DND-41 (cell line): Measurements from ENCODE around the gene CLDN15.
"Not testable (repeated sequence)": the region's sequence is repeated elsewhere in the genome, so short reads cannot be mapped to it uniquely, and the experiment has no call there.

Experiments used
- ATAC-seq: fragments of 200-7000 bp; cut with Tn5 transposase; 3 replicates; pipeline ENCODE4 v1.9.1; 2021; ENCODE audit warnings: low read depth; ENCODE audit not compliant: insufficient read depth
- DNase-seq: peaks from one replicate; pipeline ENCODE4 v3.0.0-alpha.2; 2020
- H2AFZ ChIP-seq: 2 replicates; pipeline ENCODE4 v1.6.0; 2012; ENCODE audit warnings: low read depth, low read length
- H3K27ac ChIP-seq: 2 replicates; pipeline ENCODE4 v1.5.1; 2012; ENCODE audit warnings: low read length, inconsistent platforms
- H3K27me3 ChIP-seq: fragments of 200-600 bp; sonication (generic); 2 replicates; pipeline ENCODE4 v1.6.0; 2012; ENCODE audit warnings: low read length, mild to moderate bottlenecking, inconsistent platforms; ENCODE audit not compliant: insufficient read depth, poor library complexity
- H3K36me3 ChIP-seq: 2 replicates; pipeline ENCODE4 v1.5.1; 2012; ENCODE audit warnings: low read length, inconsistent platforms; ENCODE audit not compliant: insufficient read depth
- H3K4me1 ChIP-seq: 2 replicates; pipeline ENCODE4 v1.5.1; 2012; ENCODE audit warnings: mild to moderate bottlenecking, low read length; ENCODE audit not compliant: insufficient read depth
- H3K4me2 ChIP-seq: 2 replicates; pipeline ENCODE4 v1.6.0; 2012; ENCODE audit warnings: mild to moderate bottlenecking, moderate library complexity, low read length, inconsistent platforms; ENCODE audit not compliant: insufficient read depth
- H3K4me3 ChIP-seq, 2 experiments: fragments of 200-600 bp in 1 of 2; shearing (Covaris generic) in 1 of 2; 2 replicates each; pipeline ENCODE4 v1.5.1; 2012 to 2016; ENCODE audit warnings: inconsistent platforms in 2 of 2, low read length in 2 of 2, mild to moderate bottlenecking in 2 of 2, low read depth in 1 of 2, moderate library complexity in 1 of 2
- H3K79me2 ChIP-seq: 2 replicates; pipeline ENCODE4 v1.6.0; 2012; ENCODE audit warnings: low read length, inconsistent platforms; ENCODE audit not compliant: insufficient read depth
- H3K9ac ChIP-seq: 2 replicates; pipeline ENCODE4 v1.6.0; 2012; ENCODE audit warnings: low read depth, mild to moderate bottlenecking, inconsistent platforms, low read length, moderate library complexity
- H3K9me3 ChIP-seq: 2 replicates; pipeline ENCODE4 v1.5.1; 2012; ENCODE audit warnings: low read length, moderate library complexity, mild to moderate bottlenecking, inconsistent platforms; ENCODE audit not compliant: insufficient read depth, severe bottlenecking
- H4K20me1 ChIP-seq: 2 replicates; pipeline ENCODE4 v1.6.0; 2012; ENCODE audit warnings: low read length; ENCODE audit not compliant: insufficient read depth
- EZH2 ChIP-seq: IDR thresholded peaks from 3 replicates; pipeline ENCODE4 v1.6.1; 2012; ENCODE audit warnings: borderline replicate concordance, low read depth, mild to moderate bottlenecking, moderate library complexity, low read length, inconsistent platforms; ENCODE audit not compliant: severe bottlenecking
- TF ChIP-seq, protein P1 (sequence below): IDR thresholded peaks from 2 replicates; pipeline ENCODE4 v1.5.1; 2012; ENCODE audit warnings: borderline replicate concordance, low read length, moderate library complexity, mild to moderate bottlenecking; ENCODE audit not compliant: poor library complexity, severe bottlenecking; ENCODE audit errors: extremely low read depth

CLDN15 gene

DNA sequence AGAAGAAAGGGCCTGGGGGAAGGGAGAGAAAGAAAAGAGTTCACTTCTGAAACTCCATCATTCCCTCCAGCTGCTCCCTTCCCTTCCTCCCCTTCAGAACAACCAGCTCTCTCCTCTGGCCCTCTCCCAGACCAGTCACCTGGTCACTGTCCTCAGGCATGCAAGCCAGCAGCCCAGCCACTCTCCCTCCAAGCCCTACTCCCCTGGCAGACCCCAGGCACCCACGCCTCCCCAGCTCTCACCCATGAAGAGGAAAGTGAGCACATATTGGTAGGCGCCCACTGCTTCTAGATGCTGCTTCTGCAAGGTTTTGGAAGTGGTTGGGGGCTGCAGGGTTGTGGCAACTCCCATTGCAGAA is 37.1 kb downstream of the CLDN15 start:
- Histone ChIP-seq H3K4me2 (no peak overlapping the region), H3K9ac (no peak overlapping the region), H3K79me2 (no peaks in the 10 kb centered on the region), H3K27me3 (no peaks in the 10 kb centered on the region), H3K4me1 (no peaks in the 10 kb centered on the region), H3K9me3 (no peaks in the 10 kb centered on the region), H4K20me1 (no peaks in the 10 kb centered on the region), H3K4me3 (no peak overlapping the region), H3K36me3 (no peaks in the 10 kb centered on the region), H2AFZ (no peak overlapping the region), H3K27ac (no peak overlapping the region)
- ATAC-seq, result no peak
- DNase-seq, result no peak
- TF ChIP-seq, protein P1, sequence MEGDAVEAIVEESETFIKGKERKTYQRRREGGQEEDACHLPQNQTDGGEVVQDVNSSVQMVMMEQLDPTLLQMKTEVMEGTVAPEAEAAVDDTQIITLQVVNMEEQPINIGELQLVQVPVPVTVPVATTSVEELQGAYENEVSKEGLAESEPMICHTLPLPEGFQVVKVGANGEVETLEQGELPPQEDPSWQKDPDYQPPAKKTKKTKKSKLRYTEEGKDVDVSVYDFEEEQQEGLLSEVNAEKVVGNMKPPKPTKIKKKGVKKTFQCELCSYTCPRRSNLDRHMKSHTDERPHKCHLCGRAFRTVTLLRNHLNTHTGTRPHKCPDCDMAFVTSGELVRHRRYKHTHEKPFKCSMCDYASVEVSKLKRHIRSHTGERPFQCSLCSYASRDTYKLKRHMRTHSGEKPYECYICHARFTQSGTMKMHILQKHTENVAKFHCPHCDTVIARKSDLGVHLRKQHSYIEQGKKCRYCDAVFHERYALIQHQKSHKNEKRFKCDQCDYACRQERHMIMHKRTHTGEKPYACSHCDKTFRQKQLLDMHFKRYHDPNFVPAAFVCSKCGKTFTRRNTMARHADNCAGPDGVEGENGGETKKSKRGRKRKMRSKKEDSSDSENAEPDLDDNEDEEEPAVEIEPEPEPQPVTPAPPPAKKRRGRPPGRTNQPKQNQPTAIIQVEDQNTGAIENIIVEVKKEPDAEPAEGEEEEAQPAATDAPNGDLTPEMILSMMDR, result no peak
- no peak for TF ChIP-seq EZH2

DNA sequence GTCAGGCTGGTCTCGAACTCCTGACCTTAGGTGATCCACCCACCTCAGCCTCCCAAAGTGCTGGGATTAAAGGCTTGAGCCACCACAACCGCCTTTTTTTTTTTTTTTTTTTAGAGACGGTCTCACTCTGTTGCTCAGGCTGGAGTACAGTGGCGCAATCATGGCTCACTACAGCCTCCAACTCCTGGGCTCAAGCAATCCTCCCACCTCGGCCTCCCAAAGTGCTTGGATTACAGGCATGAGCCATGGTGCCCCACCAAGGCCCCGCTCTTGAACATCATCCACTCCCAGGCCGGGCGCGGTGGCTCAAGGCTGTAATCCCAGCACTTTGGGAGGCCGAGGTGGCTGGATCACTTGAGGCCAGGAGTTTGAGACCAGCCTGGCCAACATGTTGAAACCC is 38.1 kb downstream of the CLDN15 start:
- not testable (repeated sequence) for DNase-seq, H3K9ac ChIP-seq, H3K4me3 ChIP-seq, H3K4me1 ChIP-seq, H2AFZ ChIP-seq, H3K27ac ChIP-seq, H3K4me2 ChIP-seq, H4K20me1 ChIP-seq, H3K9me3 ChIP-seq, H3K27me3 ChIP-seq, H3K79me2 ChIP-seq, H3K36me3 ChIP-seq, ATAC-seq

DNA sequence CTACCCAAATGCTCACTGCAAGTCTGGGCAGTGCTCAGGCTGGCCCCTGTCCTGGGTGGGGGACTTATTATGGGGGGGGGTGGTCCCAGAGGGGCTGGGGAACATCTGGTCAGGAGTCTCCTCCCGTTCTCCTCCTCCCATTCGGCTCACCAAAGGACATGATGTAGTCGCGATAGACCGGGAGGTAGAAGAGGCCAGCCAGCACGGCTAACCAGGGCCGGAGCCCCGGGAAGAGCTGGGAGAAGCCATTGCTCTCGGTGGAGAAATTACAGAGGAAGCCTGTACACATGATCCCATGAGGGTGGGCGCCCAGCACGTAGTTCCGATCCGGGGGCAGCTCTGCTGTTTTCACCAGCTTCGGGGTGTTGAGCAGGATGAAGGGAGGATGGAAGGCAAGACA is 39.1 kb downstream of the CLDN15 start:
- Histone ChIP-seq H3K4me2 (no peak overlapping the region), H3K27me3 (no peaks in the 10 kb centered on the region), H3K4me3 (no peak overlapping the region), H3K36me3 (no peaks in the 10 kb centered on the region), H2AFZ (no peak overlapping the region), H4K20me1 (no peaks in the 10 kb centered on the region), H3K27ac (no peak overlapping the region), H3K79me2 (no peaks in the 10 kb centered on the region), H3K9ac (no peak overlapping the region), H3K4me1 (no peaks in the 10 kb centered on the region), H3K9me3 (no peaks in the 10 kb centered on the region)
- DNase-seq (no peak), ATAC-seq (no peak)
- TF ChIP-seq EZH2, result no peak
- TF ChIP-seq, protein P1, result no peak

DNA sequence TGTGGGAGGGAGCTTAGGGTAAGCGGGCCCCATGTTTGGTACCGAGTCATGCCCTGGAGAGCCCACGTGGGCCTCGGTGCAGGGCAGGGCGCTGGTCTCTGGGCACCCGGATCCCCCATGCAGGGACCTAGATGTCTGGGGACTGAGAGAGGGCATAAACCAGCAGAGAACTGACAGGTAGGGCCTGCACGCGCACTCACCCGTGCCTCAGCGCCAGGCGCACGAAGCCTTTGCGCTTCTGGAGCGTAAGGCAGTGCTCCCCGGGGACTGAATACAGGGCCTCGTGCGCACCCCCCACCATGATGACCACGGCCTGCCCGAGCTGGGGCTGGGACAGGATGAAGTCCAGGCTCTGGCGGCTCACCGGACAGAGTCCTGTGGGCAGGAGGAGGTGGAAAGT is 39.6 kb downstream of the CLDN15 start:
- ATAC-seq (no peak), DNase-seq (no peak)
- Histone ChIP-seq H3K79me2 (no peaks in the 10 kb centered on the region), H3K36me3 (no peaks in the 10 kb centered on the region), H3K9ac (no peak overlapping the region), H2AFZ (no peak overlapping the region), H3K27ac (no peak overlapping the region), H3K4me1 (no peaks in the 10 kb centered on the region), H3K27me3 (no peaks in the 10 kb centered on the region), H3K9me3 (no peaks in the 10 kb centered on the region), H3K4me2 (no peak overlapping the region), H3K4me3 (no peak overlapping the region), H4K20me1 (no peaks in the 10 kb centered on the region)
- TF ChIP-seq, protein P1, result no peak
- no peak for TF ChIP-seq EZH2
